Left lobe of liver (tissue), 2 donors: ENCODE measurements around the gene ROCK2. TPM values are rescaled to one million over a fixed set of nuclear protein-coding genes. Genes with fewer than 3 reads are reported as not detected.

Experiments used
- ATAC-seq: fragments of 200-7000 bp; cut with Tn5 transposase; one replicate; pipeline ENCODE4 v1.9.1; 2020; ENCODE audit warnings: mild to moderate bottlenecking, moderate library complexity
- DNase-seq: peaks from one replicate; pipeline ENCODE4 v3.0.0-alpha.2; 2020; ENCODE audit warnings: low spot score
- total RNA-seq: library from RNA; stranded (reverse); gene quantifications from one replicate; pipeline ENCODE4 v1.2.1, GENCODE V29; 2021
- donor health status: DM: no; HTN: no; CAD: no; lungs with moderate emphysema.
- donor health status: DM: no; HTN: yes; CAD: no.

Gene ROCK2
- 12.0 TPM for total RNA-seq

DNA sequence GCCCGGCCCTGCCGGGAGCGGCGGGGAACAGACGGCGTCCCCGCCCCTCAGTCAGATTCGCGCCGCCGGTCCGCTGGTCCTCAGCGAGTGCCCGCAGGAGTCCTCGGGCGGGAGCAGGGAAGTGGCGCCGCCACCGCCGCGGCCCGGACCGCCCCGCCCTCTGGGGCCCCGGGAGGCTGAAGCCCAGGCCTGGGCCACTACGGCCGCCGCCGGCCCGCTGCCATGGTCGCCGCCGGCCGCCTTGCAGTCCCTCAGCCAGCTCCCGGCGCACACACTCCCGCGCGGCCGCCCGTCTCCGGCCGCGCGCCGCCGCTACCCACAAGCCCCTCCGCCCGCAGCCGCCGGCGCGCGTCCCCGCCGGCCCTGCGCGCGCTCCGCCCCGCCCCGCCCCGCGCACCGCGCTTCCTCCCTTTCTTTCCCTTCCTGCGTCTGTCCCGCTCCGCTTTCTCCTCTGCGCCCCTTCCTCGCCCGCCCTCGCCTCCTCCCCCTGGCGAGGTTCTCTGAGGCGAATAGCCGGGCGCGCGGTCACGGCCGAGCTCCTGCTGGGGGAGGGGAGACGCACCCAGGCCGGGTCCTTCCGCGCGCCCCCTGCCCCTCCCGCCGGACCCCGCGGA lies at the start of gene ROCK2:
TSS of gene ROCK2 (minus strand) at position 295 of the 614 bp plus-strand sequence. CDS start 500 bp downstream, outside the sequence.
- DNase-seq: peak; percentile 90
- ATAC-seq: peak; percentile 75

DNA sequence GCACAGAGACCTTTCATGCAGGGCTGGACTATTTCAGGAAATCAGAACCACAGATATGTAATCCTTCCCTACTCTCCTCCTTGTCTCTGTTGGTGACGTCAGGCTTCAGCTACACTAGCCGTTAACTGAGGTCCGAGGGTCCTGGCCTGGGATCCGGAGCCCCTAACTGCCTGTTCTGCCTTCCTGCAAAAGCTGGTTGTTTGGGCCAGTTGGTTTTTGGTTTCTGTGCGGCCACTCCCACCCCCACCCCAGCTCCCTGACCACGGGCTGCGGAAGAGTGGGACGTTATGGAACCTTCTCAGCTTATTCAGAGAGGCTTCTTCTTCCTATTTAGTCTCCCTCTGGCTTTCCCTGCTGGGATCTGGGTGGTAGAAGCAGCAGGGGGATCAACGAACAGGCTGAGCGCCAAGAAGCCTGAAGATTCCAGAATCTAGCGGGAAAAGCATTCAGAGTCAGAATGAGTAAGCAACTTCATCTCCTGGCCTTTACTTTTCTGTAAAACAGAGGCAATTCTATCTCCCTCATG lies 49.3 kb upstream of the ROCK2 start:
- ATAC-seq: no peak
- no peak for DNase-seq

DNA sequence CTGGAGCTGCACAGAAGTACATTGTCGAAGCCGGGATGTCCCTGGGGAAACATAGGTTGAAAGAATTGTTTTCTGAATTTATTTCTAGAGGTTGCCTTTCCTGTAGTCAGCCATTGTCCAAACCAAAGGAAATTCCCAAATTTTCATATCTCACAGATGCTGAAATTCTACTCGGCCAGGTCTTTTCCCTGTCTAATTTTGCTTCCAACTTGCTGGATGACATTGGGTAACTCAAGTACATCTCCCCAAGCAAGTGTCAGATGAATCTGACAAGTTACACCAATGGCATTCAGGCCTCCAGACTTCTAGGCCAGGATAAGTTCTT lies 47.5 kb upstream of the ROCK2 start:
- ATAC-seq (no peak), DNase-seq (no peak)

DNA sequence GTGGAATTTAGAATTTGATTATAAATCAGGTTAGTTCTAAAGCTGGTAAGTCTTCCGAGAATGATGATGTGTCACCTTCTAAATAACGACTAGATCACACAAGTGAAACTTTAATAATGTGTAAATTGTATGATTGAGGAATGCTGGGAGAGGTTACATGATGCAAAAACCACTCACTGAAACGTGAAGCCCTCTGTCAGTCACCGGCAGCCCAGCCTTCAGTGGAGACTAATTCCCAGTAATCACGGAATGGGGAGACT lies 45.9 kb upstream of the ROCK2 start:
- no peak for DNase-seq
- ATAC-seq: no peak

DNA sequence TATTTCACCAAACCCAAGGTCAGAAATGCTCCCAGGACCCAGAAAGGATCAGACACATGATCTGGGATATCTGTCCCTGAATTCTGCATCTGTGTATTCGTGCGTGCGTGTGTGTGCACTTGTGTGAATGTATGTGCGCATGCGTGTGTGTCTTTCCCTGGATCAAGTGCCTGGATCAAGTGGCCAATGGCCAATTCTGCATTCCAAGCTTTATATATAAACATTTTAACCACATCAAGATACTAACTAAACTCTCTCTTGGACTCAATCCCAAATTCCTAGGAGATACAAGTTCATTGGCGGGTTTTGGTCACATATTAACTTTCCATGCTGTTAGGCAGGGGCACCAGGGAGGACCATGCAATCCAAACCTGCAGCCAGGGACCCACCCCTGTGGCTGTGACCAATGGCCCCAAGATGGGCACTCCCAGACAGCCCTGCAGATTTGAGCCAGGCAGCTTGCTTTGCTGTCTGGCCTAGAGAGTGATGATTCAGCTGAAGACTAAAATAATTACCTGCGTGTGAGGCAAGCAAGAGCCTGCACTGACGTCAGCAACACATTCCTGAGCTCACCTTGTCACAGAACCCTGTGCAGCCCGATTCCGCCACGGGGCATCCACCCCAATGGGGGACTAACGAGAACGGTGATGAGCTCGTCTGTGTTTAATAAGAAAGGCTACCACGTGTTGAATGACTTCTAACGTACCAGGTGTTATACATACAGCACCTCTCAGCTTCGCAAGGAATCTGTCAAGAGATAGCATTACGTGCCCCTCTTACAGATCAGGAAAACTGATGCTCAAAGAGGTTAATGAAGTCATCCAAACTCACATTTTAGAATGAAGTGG lies 45.3 kb upstream of the ROCK2 start:
- peak; percentile 88 for ATAC-seq
- peak; percentile 92 for DNase-seq

DNA sequence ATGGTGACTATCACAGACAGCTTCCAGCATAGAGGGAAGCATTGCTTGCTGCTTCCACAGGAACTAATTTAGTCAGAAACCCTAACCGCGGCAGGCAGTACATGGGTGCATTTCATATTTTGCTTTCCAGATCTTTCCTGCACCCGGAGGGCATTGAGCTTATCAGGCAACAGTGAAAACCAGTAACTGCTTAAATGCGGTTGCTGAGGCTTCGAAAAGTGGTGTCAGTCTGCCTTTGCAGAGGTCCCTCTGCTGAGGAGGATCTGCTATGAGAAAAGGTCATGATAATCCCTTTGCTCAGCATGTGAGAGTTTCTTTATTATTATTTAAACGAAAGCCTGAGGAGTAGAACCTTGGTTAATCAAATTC lies 44.6 kb upstream of the ROCK2 start:
- ATAC-seq: no peak
- no peak for DNase-seq

DNA sequence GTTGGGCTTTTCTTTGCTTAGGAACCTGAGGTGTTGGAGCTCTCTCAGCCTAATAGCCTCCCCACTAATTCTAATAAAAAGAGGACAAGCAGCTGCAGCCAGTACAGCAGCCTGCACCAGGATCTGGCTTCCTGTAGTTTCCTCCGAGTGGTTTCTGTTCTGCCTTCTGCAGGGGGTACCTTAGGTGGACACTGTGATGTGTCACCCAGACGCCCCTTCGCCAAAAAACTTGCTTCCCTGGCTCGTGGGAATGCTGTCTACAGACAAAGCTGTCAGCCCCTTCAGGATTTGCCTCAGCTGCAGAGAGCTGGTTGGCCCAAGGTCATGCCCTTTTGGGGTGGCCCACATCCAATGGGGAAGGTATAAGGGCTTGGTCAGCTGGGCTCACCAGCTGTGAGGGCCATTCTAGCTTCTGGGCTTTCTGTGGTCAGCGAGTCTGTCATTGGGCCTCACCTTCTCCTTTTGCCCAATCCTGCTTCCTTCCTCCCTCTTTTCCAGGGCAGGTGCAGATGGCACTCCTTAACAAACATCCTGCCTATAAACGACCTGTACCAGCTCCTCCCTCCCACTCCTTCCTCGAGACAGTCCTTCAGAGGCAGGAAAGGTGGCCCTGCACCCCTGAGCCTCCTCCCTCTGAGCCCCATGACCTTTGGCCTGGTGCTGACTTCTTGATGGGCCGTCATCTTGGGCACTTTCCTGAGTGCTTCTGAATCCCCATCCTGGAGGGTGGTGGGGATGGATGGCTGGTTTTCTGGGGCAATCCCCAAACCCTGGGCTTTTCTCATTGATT lies 44.0 kb upstream of the ROCK2 start:
- DNase-seq (no peak), ATAC-seq (peak; percentile 4)

DNA sequence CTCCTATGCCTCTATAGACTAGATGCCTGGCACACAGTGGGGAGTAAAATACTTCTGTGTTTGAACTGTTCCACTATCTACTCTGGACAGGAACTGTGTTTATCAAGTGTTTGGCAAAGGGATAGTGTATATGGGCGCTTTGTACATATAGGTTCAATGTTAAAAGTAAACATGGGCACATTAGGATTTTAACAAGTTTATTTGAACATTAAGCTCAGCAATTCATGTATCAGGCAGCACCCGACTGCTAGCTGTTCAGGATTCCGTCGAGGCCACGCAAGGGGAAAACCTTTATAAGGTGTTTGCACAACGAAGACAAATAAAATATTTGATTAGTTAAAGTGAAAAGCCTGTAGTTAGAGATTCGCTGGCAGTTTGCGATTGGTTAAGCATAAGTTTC lies 43.4 kb upstream of the ROCK2 start:
- DNase-seq (peak; percentile 63), ATAC-seq (peak; percentile 51)

DNA sequence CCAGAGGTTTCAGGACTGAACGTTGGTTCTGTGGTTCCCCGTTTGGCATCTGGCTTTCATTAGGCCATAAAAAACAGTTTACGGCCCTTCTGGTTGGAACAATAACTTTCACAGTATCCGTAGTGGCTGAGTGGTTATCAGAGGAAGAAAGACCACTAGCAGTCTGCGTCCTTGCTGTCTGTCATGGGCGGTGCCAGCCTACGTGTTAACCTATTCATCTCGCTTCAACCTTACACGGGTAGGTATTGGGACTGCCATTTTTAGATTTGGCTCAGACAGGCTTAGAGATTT lies 42.6 kb upstream of the ROCK2 start:
- no peak for ATAC-seq
- DNase-seq: no peak

DNA sequence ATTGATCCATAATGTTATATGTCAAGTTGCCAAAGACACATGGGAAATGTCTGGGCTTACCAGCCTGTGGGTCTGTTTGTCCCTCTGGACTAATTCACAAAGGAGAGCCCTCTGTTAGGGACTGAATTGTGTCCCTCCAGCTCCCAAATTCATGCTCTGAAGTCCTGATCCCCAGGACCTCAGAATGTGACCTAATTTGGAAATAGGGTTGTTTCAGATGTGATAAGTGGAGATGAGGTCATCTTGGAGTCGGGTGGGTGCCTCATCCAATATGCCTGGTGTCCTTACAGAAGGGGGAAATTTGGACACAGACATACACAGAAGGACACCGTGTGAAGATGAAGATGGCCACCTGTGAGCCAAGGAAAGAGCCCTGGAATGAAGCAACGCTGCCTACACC lies 41.4 kb upstream of the ROCK2 start:
- no peak for ATAC-seq
- DNase-seq: no peak

DNA sequence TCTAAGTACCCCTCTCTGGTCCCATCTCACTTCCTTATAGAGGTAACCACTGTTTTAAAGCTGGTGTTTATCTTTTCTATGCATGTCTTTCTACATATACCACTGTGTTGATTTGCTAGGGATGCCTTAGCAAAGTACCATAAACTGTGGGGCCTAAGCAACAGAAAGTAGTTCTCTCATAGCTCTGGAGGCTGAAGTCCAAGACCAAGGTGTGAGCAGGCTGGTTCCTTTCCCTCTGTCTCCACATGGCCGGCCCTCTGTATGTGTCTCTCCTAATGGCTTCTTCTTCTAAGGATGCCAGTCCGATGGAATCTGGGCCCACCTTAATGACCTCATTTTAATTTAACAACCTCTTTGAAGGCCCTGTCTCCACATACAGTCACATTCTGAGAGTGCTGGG lies 40.8 kb upstream of the ROCK2 start:
- no peak for ATAC-seq
- DNase-seq: no peak

DNA sequence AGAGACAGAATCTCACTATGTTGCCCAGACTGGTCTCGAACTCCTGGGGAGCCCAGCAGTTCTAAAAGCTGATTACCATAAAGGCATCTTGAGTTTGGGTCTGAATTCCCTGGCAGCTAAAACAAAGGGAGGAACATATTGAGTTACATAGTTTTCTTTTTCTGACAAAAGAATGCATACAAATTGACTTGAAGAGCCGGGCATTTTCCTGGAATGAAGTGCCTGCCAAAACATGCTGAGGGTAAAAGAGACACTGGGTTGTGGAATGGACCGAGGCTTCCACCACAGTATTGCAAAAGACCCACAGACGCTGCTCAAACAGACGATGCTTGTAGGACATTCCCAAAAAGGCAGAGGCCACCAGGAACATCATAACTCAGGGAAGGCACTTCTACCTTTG lies 35.1 kb upstream of the ROCK2 start:
- peak; percentile 87 for ATAC-seq

DNA sequence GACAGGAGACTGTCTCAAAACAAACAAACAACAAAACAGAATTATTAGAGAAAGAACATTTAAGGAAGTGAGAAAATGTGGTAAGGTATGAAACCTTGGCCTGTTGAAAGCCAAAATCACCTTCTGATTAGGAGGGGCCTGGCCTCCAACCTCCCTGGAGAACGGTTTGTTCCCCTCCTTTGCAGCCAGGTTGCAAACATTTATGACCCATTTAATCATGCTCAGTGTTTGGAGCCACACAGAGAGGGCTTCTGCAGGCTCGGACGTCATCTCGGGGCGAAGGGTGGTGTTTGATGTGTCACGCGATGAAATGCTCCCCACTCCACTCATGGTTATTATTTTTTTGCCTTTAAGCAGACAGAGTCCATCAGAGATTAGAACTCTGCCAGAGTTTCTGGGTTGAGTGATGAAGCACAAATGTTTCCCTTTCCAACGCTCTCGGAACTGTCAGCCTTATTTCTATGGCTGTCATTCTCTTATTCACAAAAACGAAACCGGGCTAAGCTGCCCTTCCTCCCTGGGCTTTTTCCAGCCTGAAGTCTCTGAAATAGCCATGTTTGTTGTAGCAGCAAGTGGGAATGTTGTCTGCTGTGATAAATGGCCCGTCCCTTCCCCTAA lies 33.6 kb upstream of the ROCK2 start:
- no peak for ATAC-seq
- DNase-seq: no peak

More for the DNA sequence above, 35.1 kb upstream of the ROCK2 start:
- DNase-seq: no peak

DNA sequence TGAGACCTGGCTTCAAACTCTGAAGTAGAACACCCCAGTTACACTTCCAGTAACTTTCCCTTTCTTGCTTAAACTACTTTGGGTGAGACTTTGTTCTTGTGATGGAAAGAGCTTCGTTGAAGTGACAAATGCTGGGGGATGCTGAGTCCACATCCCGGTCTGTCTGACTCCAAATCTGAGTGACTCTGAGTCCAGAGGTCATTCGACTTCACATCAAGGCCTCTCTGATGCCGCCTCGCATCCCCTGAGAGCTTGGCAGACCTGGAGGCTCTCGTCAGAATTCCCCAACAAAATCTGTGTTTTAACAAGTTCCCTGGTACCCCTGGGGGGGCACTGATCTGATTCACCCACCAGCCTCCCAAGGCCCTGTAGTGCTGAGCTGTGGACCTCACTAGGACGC lies 31.6 kb upstream of the ROCK2 start:
- DNase-seq (no peak), ATAC-seq (no peak)

DNA sequence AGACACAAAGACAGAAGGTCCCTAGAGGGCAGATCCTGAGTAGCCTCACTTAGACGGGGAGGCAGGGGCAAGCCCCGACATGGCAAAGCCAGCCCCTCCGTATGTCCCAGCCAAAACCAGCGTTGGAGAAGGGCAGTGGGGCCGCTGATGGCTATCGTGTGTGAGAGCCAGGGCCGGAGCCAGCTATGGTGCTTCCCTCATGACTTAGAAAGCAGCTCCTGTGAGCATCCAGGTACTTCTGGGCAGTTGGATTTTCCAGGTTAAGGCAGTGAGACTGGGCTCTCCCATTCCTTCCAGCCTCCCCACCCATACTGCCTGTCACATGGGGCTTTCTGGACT lies 31.2 kb upstream of the ROCK2 start:
- DNase-seq (no peak), ATAC-seq (no peak)

DNA sequence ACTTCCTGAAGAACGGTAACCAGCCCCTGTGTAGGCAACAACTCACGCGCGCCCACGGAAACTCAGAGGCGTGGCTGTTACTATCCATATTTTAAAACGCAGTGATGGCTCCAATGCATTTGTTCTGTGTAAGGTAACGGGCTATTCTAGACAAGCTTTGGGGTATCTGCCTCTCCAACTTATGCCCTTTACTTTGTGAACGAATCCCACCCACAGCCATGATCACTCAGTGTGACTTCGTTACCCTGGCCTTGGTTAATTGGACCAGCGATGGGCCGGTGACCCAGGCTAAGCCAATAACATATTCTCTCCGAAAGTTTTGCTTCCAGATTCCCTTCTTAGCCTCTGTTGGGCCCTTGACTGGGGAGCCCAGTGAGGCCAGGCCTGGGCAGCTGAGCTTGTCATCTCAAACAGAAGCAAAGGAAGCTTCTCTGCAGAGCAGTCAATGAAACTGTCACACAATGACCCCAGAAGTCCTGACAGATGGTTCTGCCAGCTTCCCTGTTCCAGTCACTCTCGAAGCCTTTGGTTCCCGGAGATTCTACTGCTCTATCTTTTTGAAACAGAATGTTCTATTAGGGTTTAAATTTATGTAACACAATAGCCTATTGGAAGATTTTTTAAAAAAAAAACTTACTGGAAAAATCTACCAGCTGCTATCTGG lies 30.7 kb upstream of the ROCK2 start:
- no peak for DNase-seq
- ATAC-seq: no peak

DNA sequence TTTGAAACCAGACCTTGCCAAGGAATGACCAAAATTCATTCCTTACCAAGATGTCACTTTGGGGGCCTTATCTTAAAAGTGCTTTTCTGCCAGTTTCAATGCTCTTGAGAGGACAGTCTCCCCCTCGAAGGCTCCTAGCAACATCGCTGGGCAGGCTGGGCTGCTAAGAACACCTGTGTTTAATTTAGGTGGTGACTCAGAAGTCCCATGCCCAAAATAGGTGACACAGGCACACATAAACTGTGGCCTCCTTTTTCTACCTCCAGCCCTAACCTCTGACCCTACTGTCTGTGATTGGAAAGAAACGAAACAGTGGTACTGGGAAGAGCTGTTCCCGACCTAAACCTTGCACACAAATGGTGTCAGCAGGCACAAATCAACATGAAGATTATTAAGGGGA lies 28.7 kb upstream of the ROCK2 start:
- DNase-seq (no peak), ATAC-seq (no peak)

DNA sequence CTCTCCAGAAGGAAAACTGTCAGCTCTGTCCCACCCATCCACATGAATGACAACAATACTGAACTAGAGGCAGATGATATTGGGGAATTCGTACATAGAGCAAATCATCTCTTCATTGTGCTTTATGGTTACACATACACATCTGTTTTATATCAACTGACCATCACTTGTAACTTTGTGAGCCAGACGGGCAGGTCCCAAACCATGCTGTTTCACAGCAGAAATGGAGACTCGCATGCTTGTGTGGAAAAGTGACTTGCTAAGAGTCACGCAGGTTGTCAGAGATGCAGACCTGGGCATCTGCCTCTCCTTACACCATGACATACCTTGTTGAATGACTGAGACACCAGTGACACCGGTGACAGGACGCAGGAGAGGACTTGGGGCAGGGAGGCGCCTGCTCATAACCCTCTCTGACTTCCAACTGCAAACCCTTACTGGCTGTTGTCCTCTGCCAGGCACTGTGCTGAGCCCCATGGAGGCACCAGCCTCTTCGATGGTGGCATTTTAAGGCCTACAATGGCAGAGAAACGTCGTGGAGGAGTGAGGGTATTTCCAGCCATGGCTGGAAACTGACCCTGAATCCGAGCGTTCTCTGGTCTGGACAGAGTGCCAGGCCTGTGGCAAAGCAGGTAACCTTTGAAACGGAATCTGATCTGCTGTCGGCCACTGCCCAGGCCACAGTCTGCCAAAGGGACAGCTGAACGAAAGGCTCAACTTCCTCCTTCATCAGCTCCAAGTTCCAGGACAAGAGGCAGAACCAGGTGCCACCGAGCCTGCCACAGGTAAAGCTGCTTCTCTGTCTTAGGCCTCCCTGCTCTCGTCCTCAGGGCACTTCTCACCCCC lies 26.9 kb upstream of the ROCK2 start:
- ATAC-seq (peak; percentile 80), DNase-seq (peak; percentile 90)

DNA sequence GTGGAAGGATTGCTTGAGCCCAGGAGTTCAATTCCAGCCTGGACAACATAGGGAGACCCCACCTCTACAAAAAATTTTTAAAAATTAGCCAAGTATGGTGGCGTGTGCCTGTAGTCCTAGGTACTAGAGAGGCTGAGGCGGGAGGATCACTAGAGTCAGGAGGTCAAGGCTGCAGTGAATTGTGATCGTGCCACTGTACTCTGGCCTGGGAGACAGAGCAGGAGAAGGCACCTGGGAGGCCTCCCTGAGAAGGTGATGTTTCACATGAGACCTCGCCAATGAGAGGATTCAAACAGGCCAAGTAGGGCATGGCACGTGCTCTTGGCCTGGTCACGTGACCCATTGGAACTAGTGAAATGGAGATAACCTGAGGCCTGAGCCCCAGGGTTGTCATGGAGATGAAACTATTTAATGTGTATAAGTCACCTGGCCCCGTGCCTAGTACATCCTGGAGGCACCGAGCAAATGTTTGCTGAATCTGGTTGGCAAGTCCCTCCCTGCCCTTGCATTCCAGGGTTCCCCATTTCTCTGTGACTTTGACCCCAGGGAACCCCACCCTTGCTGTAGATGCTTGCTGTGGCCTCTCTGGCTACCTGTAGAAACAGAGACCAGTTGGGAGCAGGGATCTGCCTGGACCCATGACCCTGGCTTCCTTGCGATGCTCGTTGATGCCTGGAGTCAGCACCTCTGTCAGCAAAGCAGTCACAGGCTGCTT lies 26.1 kb upstream of the ROCK2 start:
- ATAC-seq (peak; percentile 30), DNase-seq (peak; percentile 87)

DNA sequence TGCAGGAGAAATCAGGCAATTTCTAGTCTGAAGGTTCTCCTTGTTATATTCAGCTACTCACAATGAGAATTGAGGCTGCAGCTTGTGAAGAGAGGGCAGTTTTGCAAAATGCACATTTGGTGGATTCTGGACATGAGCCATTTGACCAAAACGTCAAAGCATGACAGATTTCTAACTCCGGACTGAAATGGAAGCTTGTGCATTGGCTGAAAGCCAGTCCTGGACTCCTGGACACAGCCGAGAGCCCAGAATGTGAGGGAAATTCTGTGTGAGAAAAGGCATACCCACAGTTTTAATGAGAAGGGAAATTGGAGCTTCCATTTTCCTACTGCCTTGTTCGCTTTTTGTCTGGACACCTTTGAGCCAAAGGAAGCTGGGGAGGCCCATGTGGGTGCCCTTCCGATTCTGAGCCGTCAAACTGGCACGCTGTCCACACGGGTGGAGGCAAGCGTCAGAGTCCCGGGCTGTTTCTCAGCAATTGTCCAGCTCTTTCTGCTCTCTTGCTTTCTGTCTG lies 23.7 kb upstream of the ROCK2 start:
- DNase-seq (peak; percentile 68), ATAC-seq (peak; percentile 55)
